ENCODE data around the gene CYTH2.

The CYTH2 gene

GRCh38 chr19:48502350-48503018 lies 33.3 kb downstream of the CYTH2 start:
- Histone ChIP-seq H3K9ac (ENCODE audit: low read depth, low read length) (no peak overlapping the region), H3K4me3 (ENCODE audit: low read depth in 1 of 2, low read length in 2 of 2) (no peak overlapping the region), H3K4me1 (ENCODE audit: insufficient read depth, low read length) (peaks cover 19% of the 10 kb centered on the region), H3K79me2 (ENCODE audit: insufficient read depth, low read length) (no peaks in the 10 kb centered on the region), H3K36me3 (ENCODE audit: insufficient read depth, low read length) (no peaks in the 10 kb centered on the region), H2AFZ (ENCODE audit: low read depth, low read length) (no peak overlapping the region), H3K4me2 (ENCODE audit: insufficient read depth, low read length) (peak overlapping the region; percentile 22), H3K27me3 (ENCODE audit: insufficient read depth, low read length, poor library complexity) (no peaks in the 10 kb centered on the region), H4K20me1 (ENCODE audit: insufficient read depth, low read length) (no peaks in the 10 kb centered on the region), H3K27ac (ENCODE audit: low read length) (no peak overlapping the region), H3K9me3 (ENCODE audit: insufficient read depth, low read length, severe bottlenecking) (no peaks in the 10 kb centered on the region)
- ATAC-seq (ENCODE audit: insufficient read depth, low read depth) (0 out of 3 replicates have a peak, but pooled peaks have one; percentile 7), DNase-seq (no peak)
- no peak for TF ChIP-seq EZH2 (IDR thresholded peaks at IDR 0.05; ENCODE audit: borderline replicate concordance, low read depth, low read length, severe bottlenecking)
- TF ChIP-seq, protein P1, sequence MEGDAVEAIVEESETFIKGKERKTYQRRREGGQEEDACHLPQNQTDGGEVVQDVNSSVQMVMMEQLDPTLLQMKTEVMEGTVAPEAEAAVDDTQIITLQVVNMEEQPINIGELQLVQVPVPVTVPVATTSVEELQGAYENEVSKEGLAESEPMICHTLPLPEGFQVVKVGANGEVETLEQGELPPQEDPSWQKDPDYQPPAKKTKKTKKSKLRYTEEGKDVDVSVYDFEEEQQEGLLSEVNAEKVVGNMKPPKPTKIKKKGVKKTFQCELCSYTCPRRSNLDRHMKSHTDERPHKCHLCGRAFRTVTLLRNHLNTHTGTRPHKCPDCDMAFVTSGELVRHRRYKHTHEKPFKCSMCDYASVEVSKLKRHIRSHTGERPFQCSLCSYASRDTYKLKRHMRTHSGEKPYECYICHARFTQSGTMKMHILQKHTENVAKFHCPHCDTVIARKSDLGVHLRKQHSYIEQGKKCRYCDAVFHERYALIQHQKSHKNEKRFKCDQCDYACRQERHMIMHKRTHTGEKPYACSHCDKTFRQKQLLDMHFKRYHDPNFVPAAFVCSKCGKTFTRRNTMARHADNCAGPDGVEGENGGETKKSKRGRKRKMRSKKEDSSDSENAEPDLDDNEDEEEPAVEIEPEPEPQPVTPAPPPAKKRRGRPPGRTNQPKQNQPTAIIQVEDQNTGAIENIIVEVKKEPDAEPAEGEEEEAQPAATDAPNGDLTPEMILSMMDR (IDR thresholded peaks at IDR 0.05; ENCODE audit: borderline replicate concordance, extremely low read depth, low read length, poor library complexity, severe bottlenecking): no peak

- Histone ChIP-seq H3K9me3 (ENCODE audit: insufficient read depth, low read length, severe bottlenecking) (no peaks in the 10 kb centered on the region), H3K36me3 (ENCODE audit: insufficient read depth, low read length) (no peaks in the 10 kb centered on the region), H2AFZ (ENCODE audit: low read depth, low read length) (no peak overlapping the region), H3K4me1 (ENCODE audit: insufficient read depth, low read length) (peaks cover 13% of the 10 kb centered on the region), H3K27ac (ENCODE audit: low read length) (no peak overlapping the region), H3K27me3 (ENCODE audit: insufficient read depth, low read length, poor library complexity) (no peaks in the 10 kb centered on the region), H3K4me2 (ENCODE audit: insufficient read depth, low read length) (no peak overlapping the region), H3K4me3 (ENCODE audit: low read depth in 1 of 2, low read length in 2 of 2) (no peak overlapping the region), H3K79me2 (ENCODE audit: insufficient read depth, low read length) (no peaks in the 10 kb centered on the region), H3K9ac (ENCODE audit: low read depth, low read length) (no peak overlapping the region), H4K20me1 (ENCODE audit: insufficient read depth, low read length) (no peaks in the 10 kb centered on the region)
- no peak for TF ChIP-seq EZH2 (IDR thresholded peaks at IDR 0.05; ENCODE audit: borderline replicate concordance, low read depth, low read length, severe bottlenecking)
- TF ChIP-seq, protein P1 (IDR thresholded peaks at IDR 0.05; ENCODE audit: borderline replicate concordance, extremely low read depth, low read length, poor library complexity, severe bottlenecking): peak; percentile 61
- no peak for DNase-seq
- peak; percentile 47 for ATAC-seq (ENCODE audit: insufficient read depth, low read depth)
These were observed 37.1 kb downstream of the CYTH2 start for GRCh38 chr19:48506138-48506733.

GRCh38 chr19:48507911-48508439 lies 38.8 kb downstream of the CYTH2 start:
- H3K79me2 ChIP-seq (ENCODE audit: insufficient read depth, low read length): no peaks in the 10 kb centered on the region
- no peak overlapping the region for H3K4me3 ChIP-seq (ENCODE audit: low read depth in 1 of 2, low read length in 2 of 2)
- H3K4me2 ChIP-seq (ENCODE audit: insufficient read depth, low read length): no peak overlapping the region
- DNase-seq (no peak), ATAC-seq (ENCODE audit: insufficient read depth, low read depth) (no peak)
- H3K36me3 ChIP-seq (ENCODE audit: insufficient read depth, low read length): no peaks in the 10 kb centered on the region
- no peak overlapping the region for H3K27ac ChIP-seq (ENCODE audit: low read length)
- no peak overlapping the region for H3K9ac ChIP-seq (ENCODE audit: low read depth, low read length)
- H3K27me3 ChIP-seq (ENCODE audit: insufficient read depth, low read length, poor library complexity): no peaks in the 10 kb centered on the region
- no peaks in the 10 kb centered on the region for H3K9me3 ChIP-seq (ENCODE audit: insufficient read depth, low read length, severe bottlenecking)
- no peaks in the 10 kb centered on the region for H4K20me1 ChIP-seq (ENCODE audit: insufficient read depth, low read length)
- no peak overlapping the region for H2AFZ ChIP-seq (ENCODE audit: low read depth, low read length)
- peaks cover 14% of the 10 kb centered on the region for H3K4me1 ChIP-seq (ENCODE audit: insufficient read depth, low read length)
- TF ChIP-seq EZH2 (IDR thresholded peaks at IDR 0.05; ENCODE audit: borderline replicate concordance, low read depth, low read length, severe bottlenecking): no peak
- TF ChIP-seq, protein P1 (IDR thresholded peaks at IDR 0.05; ENCODE audit: borderline replicate concordance, extremely low read depth, low read length, poor library complexity, severe bottlenecking): no peak
